GM19463 (cell line): Measurements from ENCODE around the gene CFAP70.
"Not testable (repeated sequence)": the region's sequence is repeated elsewhere in the genome, so short reads cannot be mapped to it uniquely, and the experiment has no call there.

Source experiments
- ATAC-seq: cut with Tn5 transposase; IDR thresholded peaks from one replicate; pipeline ENCODE4 v1.9.1; 2021; ENCODE audit warnings: mild to moderate bottlenecking, moderate library complexity; ENCODE audit not compliant: unreplicated experiment

CFAP70 gene

DNA sequence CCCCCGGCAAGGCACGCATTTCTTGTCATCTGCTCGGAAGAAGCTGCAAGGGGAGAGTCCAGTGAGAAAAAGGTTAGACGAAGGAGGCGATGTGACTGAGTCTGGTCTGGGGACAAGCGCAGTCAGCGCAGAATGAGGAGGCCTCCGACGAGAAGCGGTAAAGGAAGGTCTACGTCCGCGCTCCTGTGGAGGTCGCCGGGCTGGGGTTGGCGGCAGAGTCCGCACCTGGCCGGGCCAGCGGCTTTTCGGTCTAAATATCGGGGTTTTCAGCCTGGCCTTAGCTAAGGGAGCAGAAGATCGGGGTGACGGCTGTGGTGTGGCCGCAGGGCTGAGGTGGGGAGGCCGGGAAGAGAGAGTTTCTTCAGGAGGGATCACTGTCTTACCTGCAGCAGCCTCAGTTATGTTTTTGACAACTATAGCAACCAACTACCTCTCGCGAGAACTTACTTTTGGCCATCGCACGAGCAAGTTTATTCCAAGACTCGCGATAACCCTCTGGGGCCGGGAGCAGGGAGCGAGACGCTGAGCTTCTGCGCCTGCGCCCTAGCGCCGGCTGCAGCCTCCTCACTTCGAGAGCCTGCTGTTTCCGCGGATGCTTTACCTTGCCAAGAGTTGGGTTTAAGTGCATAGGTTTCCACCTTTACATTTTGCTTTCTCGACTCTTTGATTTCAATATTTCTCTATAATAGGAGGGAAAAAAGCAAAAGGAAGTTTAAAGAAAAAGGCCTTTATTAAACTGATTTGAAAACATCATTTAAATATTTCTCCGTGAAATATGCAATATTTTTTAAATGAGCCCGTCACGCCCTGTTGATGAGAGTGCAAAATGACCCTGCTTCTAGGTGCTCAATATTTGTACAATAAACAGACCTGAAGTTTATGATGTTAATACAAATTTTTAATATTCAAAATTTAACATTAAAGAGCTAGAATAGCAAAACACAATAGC lies at the start of gene CFAP70:
Gene CFAP70 (minus strand): TSS at position 534 of the 949 bp plus-strand sequence. CDS start 4,068 bp downstream, outside the sequence.
- peak; percentile 94 for ATAC-seq

GRCh38 chr10:73408061-73408460 lies 49.4 kb upstream of the CFAP70 start:
- no peak for ATAC-seq

DNA sequence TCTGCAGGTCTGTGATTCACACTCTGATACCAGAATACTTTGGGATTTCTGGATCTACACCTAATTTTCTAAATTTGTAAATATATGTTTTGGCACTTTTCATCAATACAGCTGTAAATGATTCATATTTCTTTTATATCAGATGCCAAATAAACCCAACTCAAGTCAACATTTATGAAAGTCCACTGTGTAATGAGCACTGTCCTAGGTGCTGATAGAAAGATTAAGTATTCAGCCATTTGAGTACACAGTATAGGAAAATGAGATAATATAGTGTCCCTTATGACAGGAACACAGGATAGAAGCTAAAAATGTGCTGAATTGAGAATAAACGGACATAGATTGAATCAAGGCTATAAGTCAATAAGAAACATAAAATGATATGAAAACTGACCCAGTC lies 48.8 kb upstream of the CFAP70 start:
- ATAC-seq = no peak

- ATAC-seq = no peak
Measured at GRCh38 chr10:73406846-73407245, 48.2 kb upstream of the CFAP70 start.

GRCh38 chr10:73405556-73405955 lies 46.9 kb upstream of the CFAP70 start:
- no peak for ATAC-seq

GRCh38 chr10:73404690-73405089 lies 46.0 kb upstream of the CFAP70 start:
- no peak for ATAC-seq

DNA sequence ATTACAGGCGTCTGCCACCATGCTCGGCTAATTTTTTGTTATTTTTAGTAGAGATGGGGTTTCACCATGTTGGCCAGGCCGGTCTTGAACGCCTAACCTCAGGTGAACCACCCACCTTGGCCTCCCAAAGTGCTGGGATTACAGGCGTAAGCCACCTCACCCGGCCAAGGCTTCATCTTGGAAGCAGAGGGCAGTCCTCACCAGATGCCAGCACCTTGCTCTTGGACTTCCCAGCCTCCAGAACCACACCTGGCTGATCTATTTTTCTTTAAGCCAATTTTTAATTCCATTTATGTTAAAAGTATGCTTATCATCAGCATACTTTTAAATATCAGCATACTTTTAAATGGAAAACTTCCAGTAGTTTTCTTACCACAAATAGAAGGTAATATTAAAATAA lies 43.0 kb upstream of the CFAP70 start:
- no peak for ATAC-seq

DNA sequence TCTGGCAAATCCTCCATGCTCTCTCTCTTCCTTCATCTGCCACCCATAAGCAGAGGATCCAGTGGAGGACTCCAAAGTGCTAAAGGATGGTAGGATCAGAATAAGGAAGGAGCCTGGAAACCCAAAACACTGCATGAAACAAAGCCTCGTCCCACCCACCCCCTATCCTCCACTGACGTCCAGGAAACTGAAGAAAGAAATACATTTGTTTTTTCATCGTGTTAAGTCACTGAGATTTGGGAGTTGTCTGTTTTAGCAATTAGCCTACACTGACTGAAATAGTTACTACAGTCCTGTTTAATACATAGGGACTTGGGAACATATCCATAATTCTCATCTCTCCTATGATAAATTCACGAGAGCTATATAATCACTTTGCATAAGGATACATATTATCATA lies 40.4 kb upstream of the CFAP70 start:
- ATAC-seq = no peak

DNA sequence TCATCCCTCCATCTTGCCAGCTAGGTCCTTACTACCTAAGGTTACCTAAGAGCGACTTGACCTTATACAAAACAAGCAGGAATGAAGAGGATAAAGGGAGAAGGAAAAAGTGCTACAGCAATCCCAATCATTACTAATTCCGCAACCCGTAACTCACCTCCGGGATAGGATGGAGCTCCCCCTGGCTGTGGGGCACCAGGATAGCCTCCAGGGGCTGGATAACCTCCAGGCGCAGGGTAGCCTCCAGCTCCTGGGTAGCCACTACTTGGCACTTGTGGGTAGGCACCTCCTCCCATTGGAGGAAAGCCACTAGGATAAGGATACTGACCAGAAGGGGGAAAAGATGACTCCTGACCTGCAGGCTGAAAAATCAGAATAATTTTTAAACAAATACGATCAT lies 39.4 kb upstream of the CFAP70 start:
- no peak for ATAC-seq

GRCh38 chr10:73394325-73394724 lies 35.7 kb upstream of the CFAP70 start:
- ATAC-seq = not testable (repeated sequence)

- ATAC-seq = no peak
Measured at GRCh38 chr10:73388228-73388627, 29.6 kb upstream of the CFAP70 start.

- ATAC-seq = no peak
Measured at GRCh38 chr10:73386583-73386982, 27.9 kb upstream of the CFAP70 start.

DNA sequence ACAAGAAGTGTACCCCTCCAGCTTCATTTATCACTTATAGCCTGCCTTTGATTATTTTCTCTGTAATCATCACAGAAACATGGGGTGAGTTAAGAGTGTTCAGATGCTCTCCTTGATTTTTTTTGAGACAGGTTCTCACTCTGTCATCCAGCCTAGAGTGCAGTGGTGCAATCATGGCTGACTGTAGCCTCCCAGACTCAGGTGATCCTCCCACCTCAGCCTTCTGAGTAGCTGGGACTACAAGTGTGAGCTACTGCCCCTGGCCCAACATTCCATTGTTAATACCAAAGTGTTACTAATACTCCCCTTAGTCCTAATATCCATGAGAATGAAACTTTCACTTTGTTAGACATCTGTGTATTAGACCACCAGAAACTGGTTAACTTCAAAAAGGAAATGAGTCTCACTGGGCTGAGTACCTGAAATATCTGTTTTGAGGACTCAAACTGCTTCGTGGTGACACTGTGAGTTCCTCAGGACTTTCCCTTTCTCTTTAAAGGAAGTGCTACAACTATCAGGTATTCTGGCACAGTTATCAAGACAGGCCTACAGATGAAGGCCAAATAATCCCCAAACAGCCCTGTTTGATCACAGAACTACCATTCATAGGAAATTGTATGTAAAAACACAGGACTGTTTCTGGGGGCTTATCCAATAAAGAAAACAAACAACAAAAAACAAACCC lies 20.5 kb upstream of the CFAP70 start:
- ATAC-seq = no peak

DNA sequence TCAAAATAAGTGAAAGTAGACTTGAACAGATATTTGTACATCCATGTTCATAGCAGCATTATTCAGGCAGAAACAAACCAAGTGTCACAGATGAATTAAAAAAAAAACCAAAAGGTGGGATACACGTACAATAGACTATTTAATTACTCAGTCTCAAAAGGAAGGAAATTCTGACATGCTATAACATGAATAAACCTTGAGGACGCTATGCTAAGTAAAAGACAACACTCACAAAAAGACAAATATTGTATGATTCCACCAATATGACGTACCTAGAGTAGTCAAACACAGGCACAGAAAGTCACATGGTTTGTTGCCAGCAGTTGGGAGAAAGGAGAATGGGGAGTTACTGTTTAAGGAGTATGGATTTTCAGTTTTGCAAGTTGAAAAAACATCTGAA lies 18.0 kb upstream of the CFAP70 start:
- ATAC-seq = no peak

DNA sequence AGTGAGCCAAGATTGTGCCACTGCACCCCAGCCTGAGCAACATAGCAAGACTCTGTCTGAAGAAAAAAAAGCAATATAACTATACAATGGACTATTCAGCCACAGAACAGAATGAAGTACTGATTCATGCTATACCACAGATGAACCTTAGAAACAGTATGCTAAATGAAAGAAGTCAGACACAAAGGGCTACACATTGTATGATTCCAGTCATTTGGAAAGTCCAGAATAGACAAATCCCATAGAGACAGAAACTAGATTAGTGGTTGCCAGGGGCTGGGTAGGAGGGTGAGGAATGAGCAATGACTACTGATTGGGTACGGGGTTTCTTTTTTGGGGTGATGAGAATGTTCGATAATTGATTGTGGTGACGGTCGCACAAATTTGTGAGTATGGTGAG lies 9.6 kb upstream of the CFAP70 start:
- ATAC-seq = no peak

GRCh38 chr10:73366381-73367298 lies 8.0 kb upstream of the CFAP70 start:
- no peak for ATAC-seq

DNA sequence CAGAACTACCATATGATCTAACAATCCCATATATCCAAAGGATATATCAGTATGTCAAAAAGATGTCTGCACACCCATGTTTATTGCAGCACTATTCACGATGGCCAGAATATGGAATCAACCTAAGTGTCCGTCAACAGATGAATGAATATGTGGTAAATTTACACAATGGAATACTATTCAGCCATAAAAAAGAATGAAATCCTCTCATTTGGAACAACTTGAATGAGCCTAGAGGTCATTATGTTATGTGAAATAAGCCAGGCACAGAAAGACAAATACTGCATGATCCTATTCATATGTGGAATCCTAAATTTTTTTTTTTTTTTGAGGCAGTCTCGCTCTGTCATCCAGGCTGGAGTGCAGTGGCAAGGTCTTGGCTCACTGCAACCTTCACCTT lies 6.3 kb upstream of the CFAP70 start:
- ATAC-seq = no peak

DNA sequence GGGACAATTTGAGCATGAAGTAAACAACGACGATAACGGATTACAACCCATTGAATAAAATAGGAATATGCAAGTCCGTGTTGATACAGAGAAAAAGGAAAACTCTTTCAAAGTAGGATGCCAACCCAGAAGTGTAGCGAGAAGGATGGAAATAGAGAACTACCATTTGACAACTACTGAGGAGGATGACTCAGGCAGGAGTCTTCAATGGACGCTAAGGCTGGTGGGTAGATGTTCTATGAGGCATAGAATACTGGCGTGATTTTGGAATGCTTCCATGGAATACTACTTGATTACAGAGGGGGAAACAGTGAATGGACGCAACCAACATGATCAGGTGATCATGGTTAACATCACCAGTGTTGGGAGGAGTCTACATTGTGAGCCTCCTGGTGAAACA lies 828 bp upstream of the CFAP70 start:
- no peak for ATAC-seq

- no peak for ATAC-seq
Measured at GRCh38 chr10:73357821-73358220, 843 bp downstream of the CFAP70 start.

- no peak for ATAC-seq
Measured at GRCh38 chr10:73357166-73357565, 1.5 kb downstream of the CFAP70 start.

DNA sequence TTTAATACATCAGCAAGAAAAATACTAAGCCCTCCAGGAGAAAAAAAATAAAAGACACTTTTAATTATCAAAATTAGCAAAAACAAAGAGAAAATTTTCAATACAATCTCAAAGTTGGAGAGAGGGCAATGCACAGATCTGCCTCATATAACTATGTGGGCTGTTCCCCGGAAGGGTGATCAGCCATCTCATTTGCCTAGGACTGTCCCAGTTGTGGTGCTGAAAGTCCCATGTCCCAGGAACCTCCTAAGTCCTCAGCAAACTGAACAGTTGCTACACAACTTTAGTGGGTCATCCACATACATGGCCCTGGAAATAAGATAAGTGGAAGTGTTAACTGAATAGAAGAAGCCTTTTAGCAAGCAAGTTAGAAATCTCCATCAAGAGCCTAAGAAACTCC lies 14.4 kb downstream of the CFAP70 start:
- no peak for ATAC-seq
